IPS-18c (cell line): Measurements from ENCODE around the gene ZNF519.
A peak's percentile ranks its signal among the peaks of the same experiment; 100 is the strongest.
"Not testable (repeated sequence)": the region's sequence is repeated elsewhere in the genome, so short reads cannot be mapped to it uniquely, and the experiment has no call there.

Experiments used
- H3K4me3 ChIP-seq: 2 replicates; pipeline ENCODE4 v1.7.0; 2013; ENCODE audit warnings: low read depth, mild to moderate bottlenecking, low read length, moderate library complexity; ENCODE audit not compliant: insufficient read depth
- H3K9me3 ChIP-seq: one replicate; pipeline ENCODE4 v1.6.1; 2013; ENCODE audit warnings: mild to moderate bottlenecking, low read length, moderate library complexity; ENCODE audit not compliant: control insufficient read depth, insufficient read depth

The ZNF519 gene

DNA sequence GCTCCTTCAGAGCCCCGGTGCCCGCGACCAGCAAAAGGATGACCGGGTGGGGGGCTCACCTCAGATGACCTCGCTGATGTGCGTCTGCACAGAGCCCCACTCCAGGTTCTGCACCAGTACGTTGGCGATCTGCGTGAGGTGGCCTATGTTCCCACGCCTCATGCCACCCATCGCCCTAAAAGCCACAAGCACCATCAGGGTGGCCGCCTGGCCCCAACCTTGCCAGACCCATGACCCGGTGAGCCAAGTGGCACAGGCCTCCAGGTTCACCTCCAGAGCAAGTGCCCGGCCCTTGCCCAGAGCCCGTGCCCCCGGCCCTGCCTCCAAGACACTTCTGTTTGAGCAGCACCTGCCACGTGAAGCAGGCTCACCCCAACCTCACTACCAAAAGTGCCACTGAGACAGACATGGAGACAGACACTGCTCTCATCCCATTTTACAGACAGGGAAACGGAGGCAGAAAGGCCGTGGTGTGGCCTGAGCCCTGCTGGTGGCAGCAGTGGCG, 17.7 kb upstream of the ZNF519 start:
- H3K9me3 ChIP-seq, H3K4me3 ChIP-seq: not testable (repeated sequence)

DNA sequence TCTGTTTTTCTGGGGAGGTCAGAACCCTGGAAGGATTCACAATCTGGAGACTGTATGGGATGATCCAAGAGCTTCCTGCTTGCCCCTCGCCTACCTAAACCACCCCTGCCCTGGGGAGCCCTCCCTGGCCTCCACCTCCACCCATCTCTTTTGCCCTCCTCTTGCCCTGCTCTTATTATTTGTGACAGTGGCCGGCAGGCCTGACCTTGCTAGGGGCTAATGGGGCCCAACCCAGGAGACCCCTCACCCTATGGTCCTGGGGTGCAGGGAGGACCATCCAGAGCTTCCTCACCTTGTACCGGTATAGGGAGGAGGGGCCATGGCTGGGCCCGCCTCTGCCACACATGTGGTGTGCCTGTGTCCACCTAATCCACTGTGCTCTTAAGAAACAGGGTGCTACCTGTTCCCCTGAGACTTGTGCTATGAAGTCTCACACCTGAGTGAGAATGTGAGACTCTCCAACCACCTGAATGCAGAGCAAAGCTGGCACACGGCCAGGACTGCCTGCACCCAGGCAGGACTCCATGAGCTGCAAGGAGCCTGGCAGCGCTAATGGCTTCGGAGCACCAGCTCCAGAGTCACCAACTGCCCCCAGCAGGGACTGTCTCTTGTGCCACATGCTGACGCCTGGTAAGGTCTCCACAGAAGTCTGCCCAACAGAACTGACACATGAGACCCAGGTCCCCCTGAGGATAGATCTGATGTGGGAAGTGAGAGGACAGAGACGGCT, 17.1 kb upstream of the ZNF519 start:
- not testable (repeated sequence) for H3K4me3 ChIP-seq, H3K9me3 ChIP-seq

DNA sequence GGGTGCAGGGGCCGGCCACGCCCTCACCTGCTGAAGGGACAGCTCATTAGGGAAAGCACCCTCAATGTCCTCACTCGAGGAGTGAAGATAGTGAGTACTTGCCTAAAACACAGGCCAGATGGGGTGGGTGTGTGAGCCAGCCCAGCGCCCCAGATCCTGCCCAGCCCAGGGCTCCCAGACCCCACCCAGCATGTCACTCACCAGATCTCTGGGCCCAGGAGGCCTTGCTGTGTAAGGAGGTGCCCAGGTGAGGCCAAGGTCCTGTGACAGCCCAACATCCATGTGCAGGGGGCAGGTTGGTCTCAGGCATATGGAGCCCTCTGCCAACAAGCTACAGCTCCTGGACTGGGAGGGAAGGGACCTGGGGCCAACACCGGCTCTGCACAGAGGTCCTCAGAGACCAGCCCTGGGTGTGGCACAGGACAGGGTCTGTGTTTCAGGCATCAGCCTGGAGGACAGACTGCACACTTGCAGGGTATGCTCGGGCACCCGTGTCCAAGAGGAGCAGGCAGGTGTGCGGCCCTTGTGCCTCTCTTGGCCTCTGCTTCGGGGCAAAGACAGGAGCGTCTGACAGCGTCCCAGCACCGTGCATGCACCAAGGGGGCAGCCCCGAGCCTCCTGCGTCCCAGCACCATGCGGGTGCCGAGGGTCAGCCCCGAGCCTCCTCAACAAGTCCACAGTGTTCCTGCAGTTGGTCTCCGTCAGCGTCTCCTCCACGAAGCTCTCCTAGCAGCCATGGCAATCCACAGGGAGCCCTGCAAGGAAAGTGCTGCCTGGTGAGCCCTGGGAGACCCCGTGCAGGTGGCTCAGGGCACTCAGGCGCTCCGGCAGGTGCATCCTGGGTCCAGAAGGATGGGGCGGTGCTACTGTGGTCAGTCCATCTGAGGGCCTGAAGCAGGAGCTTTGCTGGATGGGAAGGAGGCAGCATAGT, 16.0 kb upstream of the ZNF519 start:
- H3K4me3 ChIP-seq, H3K9me3 ChIP-seq: not testable (repeated sequence)

DNA sequence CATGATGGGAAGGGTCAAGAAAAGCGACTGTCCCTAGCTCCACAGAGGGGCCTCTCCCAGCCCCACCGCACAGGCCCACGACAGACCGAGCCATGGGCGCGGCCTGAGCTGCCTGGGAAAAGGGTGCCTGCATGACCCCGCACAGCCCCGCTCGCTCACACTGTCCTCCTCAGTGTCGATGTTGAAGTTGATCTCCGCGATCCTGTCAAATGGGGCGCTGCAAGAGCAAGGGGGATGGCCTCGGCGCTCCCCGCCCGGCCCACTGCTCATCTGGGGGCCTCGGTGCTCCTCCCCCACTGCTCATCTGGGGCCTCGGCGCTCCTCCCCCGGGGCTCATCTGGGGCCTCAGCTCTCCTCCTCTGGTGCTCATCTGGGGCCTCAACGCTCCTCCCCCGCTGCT, 14.5 kb upstream of the ZNF519 start:
- H3K4me3 ChIP-seq, H3K9me3 ChIP-seq: not testable (repeated sequence)

DNA sequence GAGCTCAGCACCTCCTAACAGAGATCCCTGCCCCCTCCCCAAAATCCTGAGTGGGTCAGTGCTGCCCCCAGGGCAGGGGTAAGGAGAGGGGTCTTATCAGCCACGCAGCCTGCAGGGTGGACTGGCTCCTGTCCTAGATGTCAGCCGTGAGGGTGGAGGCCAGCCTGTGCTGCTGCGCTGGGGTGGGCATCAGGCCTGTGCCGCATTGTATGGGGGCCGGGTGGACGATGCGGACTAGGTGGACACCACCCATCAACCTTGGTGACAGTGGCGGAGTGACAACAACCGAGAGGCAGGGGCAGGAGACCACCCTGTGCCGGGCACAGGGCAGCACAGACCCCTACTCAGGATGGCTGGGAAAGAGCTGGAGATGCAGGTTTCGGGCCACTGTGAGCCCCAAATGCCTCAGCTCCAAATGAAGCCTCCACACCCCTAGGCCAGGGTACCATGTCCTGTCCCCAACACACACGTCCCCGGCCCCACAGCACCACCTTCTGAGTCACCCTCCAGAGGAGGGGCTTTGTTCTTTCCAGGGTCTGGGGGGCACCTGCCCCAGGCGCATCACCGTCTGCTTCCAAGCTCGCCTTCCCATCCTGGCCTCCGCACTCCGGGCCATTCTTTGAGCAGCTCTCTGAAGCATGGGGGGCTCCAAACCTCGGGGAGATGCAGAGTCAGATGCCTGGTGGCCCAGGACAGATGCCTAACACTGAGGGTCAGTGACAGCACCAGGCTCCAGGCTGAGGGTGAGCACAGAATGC, 13.5 kb upstream of the ZNF519 start:
- H3K9me3 ChIP-seq, H3K4me3 ChIP-seq: not testable (repeated sequence)

DNA sequence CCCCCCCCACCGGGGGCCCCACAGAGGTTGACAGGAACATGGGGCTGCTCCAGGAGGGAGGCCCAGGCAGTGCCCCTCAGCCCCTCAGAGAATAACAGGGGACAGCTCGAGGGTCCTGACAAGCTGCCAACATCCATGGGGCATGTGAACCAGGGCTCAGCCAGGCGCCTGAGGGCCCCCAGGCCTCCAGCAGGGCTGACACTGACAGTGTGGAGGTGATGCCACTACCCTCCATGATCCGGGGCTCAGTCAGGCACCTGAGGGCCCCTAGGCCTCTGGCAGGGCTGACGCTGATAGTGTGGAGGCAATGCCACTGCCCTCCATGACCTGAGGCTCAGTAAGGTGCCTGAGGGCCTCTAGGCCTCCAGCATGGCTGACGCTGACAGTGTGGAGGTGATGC, 12.8 kb upstream of the ZNF519 start:
- H3K9me3 ChIP-seq, H3K4me3 ChIP-seq: not testable (repeated sequence)

DNA sequence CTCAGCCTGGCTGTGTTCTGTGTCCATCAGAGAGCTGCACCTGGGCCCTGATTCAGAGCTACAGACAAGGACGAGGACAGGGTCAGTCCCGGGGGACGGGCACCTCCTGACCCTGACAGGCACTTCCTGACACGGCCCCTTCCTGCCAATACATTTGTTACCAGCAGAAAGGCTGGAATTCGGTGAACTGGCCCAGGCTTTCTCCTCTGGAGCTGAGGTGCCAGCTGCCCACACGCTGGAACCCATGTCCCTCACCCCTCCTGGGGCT, 12.3 kb upstream of the ZNF519 start:
- Histone ChIP-seq H3K4me3 (no peak overlapping the region), H3K9me3 (no peaks in the 10 kb centered on the region)

DNA sequence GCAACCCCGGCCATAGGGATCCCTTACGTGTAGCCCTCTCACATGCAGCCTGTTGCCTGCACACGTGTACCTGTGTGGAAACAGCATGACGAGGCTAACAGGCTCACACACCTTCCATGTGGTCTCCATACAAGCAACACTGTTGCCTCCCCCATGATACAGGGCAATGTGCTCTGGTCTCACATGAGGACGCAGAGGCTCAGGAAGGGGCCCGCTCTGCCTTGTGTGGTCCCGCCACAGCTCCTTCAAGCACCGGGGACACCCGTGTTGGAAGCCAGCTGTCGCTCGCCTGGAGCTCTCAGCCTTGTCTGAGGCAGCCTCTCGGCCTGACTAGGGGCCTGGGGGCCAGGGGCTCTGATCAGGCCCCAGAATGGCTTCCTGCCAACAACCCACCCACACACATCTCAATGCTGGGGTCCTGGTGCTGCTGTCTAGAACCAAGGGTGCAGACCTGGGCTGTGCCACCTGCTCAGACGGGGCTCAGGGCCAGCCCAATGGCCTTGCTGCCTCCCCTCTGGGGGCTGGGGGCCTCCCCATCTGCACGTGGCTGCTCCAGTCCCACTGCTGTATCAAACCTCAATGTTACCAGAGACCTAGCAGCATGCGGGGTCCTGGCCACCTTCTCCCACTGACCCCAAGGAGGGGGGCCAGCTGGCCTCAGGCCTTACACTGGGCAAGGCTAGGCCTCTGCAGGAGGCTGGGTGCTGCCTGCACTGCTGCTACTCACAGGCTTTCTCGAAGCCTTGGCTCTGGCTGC, 11.8 kb upstream of the ZNF519 start:
- not testable (repeated sequence) for H3K9me3 ChIP-seq, H3K4me3 ChIP-seq

DNA sequence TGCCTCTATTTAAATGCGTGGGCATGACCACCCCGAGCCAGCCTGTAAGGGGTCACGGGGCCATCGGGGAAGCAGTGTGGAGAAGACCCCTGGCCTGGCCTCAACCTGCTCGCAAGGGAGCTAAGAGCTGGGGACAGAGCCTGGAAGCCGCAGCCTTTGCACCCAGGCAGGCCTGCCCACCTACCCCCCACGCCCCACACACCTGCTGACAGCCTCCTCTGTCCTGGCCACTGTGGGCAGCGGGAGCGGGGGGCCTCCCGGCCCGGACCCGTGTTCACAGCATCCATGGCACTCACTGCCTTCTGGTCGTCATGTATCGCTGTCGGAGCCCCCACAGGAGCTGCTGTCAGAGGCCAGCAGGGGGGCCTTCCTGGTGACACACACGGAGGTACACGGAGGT, 11.2 kb upstream of the ZNF519 start:
- H3K9me3 ChIP-seq, H3K4me3 ChIP-seq: not testable (repeated sequence)

DNA sequence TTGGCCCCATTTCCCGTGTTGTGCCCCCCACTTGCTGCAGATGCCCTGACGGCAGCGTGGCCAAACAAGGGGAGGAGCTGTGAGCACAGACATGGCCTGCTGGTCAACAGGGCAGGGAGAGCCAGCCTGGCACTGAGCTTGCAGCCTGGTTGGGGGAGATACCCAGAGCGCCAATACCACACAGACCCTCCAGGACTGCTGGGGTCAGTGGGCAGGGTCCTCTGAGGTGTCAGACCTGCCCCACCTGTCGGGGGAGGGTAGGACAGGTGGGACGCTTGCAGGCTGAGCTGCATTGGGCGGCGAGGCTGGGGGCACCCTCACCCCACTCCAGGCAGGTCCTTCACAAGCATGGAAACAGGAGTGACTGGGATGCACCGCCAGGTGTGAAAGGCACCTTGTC, 9.9 kb upstream of the ZNF519 start:
- H3K4me3 ChIP-seq, H3K9me3 ChIP-seq: not testable (repeated sequence)

DNA sequence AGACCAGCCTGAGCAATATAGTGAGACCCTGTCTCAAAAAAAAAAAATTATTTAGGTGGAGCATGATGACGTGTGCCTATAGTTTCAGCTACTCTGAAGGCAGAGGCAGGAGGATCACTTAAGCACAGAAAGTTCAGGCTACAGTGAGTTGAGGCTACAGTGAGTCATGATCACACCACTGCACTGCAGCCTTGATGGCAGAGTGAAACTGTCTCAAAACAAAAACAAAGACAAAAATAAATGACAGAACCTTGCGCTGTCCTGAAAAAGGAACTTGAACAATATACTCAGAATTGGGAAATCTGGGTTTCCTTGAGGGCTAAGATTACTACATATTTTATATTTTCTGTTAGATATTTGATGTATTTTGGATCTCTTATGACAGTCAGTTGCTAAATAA, 7.3 kb upstream of the ZNF519 start:
- not testable (repeated sequence) for H3K4me3 ChIP-seq, H3K9me3 ChIP-seq

DNA sequence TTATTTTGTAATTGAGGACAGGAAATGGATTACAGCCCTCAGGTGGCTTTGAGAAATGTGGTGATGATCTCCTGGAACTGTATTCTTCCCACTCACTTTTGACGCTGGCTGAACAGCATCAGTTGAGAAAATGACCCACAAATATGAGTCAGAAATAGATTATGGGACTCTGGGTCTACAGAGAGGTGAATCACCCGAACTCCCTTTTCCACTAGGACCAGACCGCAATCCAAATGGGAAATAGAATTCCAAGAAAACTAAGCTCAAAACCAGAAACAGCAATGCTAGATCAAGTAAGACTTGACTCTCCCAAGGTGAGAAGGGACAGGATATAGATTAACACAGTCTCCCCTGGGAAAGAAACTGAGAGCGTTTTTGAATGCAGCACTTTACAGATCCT, 5.7 kb upstream of the ZNF519 start:
- H3K4me3 ChIP-seq, H3K9me3 ChIP-seq: not testable (repeated sequence)

DNA sequence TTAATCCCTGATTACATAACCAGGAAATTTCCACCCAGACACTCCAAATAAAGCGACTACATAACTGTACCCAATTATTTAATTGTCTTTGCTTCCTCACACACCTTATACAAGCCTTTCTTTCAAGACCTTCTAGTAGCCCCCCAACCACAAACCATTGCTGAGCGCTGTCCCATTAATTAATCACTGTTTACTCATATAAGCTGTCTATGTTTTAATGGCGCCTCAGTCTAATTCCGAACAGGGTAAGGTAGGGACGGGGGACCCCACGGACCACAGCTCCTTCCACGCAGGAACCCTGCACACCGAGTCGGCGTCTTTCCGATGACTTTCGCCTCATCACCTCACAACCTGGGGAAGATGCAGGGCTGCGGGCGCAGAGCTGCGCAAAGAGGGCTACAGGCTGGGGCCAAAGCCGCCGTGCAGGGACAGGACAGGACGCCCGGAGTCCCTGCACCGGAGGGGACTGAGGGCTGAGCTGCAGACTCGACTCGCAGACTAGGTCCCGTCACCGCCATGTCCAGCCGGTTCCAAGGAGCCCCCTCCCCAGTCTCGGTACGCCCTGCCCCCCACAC, 452 bp downstream of the ZNF519 start:
- H3K9me3 ChIP-seq, result not testable (repeated sequence)
- peak overlapping the region; percentile 87 for H3K4me3 ChIP-seq

DNA sequence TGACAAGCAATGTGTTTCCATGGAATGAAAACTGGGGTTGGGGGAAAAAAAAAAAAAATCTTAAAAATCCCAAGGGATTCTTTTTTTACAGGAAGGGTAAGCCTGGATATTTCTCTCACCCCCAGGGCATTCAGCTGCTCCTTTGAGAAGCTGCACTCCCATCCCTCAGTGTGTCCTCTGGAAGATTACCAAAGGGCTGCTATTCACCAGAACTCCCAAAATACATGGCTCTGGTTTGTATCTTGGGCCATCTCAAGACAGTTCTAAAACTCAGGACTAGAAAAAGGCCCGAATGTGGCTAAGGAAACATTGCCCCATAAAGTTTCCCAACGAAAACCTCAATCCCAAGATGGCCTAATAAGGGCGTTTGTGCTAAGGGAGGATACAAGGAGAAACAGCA, 1.4 kb downstream of the ZNF519 start:
- peak overlapping the region; percentile 87; the same call in 1 of the 2 replicates for H3K4me3 ChIP-seq
- H3K9me3 ChIP-seq, result not testable (repeated sequence)

DNA sequence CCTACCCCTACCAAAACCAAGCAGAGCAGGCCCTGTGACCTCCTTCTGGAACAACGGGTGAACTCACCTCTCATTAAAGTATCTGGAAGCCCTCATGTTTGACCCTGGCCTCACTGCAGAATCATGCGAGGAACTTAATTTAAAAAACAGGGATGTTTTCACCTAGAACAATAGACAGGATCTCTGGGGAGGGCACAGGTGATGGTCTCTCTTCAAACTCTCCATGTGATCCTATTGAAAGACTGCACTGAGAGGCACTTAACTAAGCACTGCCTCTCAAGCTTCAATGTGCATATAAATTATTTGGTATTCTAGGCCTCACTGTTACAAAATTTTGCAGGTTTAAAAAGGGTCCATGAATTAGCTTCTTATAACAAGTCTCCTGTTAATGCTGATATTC, 7.5 kb downstream of the ZNF519 start:
- no peaks in the 10 kb centered on the region for H3K9me3 ChIP-seq

DNA sequence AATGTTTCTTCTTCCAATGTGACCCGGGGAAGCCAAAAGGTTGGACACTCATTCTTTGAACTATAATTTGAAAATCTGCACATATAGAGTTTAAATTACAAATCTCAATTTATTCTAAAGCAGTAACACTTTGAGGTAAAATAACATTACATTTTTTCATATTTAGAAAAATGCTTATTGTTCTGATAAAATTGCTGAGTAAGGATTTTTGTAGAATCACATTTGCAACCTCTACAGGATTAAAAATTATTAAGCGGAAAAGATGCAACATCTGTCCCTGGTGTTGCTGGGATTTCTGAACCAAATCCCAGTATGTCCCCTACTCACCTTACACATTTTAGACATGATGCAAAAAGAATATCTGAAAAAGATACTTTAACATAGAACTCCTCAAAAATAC, 10.1 kb downstream of the ZNF519 start:
- no peak overlapping the region for H3K4me3 ChIP-seq
- H3K9me3 ChIP-seq, result no peaks in the 10 kb centered on the region

More for the DNA sequence above, 7.5 kb downstream of the ZNF519 start:
- no peak overlapping the region for H3K4me3 ChIP-seq

DNA sequence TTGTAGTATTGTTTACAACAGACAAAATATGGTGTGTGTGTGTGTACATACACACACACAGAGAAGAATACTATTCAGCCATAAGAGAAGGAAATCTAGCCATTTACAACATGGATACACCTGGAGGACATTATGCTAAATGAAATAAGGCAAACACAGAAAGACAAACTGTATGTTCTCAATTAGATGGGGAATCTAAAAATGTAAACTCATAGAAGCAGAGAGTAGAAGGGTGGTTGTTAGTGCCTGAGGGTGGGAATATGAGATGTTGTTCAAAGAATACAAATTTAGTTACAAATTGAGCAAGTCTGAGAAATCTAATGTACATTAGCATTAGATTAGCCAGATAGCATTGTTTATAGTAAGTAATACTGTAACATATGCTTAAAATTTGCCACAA, 11.3 kb downstream of the ZNF519 start:
- no peak overlapping the region for H3K4me3 ChIP-seq
- H3K9me3 ChIP-seq, result no peaks in the 10 kb centered on the region
